HG02840 (cell line): ENCODE results near the gene CSRP1.
"Not testable (repeated sequence)": the region's sequence is repeated elsewhere in the genome, so short reads cannot be mapped to it uniquely, and the experiment has no call there.

Experiments used
- ATAC-seq: cut with Tn5 transposase; IDR thresholded peaks from one replicate; pipeline ENCODE4 v1.9.1; 2021; ENCODE audit warnings: mild to moderate bottlenecking, moderate library complexity, moderate number of reproducible peaks; ENCODE audit not compliant: unreplicated experiment, low FRiP score

The CSRP1 gene

DNA sequence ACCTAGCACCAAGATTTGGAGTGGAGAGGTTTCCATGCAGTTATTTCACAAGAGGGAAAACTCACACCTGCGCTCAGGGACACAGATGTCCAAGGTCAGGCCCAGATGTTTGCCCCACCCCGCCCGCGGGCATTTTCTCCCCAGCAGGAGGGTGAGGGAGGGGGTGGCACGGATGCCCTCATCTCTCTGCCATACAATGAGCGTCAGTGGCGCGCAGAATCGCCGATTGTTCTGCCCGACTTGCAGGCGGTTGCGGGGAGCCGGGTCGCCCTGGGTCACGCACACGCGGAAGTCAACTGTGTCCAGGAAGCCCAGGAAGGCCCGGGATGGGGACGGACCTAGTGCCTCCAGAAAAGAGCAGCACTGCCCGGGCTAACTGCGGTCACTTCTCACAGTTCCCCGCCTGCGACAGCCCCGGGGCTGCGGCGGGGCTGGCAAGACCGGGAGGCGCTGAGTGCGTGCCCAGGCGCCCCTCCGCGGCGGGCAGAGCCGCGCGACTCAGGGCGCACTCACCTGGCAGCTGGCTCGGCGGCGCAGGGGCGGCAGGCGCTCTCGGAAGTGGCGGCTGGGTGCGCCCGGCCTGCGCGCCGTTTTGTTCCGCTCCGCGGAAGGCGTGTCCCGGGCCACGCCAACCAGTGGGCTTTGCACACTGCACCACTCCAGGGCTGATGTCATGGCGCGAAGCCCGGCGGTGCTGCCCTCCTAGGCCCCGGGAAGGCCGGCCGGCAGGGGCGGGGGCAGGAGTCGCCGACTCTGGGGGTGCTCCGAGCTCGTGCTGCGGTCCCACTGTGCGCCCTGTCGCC lies at the start of gene CSRP1:
Gene CSRP1, minus strand, starts transcription at position 567 of the 803 bp plus-strand sequence. CDS start 10,820 bp downstream, outside the sequence.
- peak; percentile 83 for ATAC-seq

DNA sequence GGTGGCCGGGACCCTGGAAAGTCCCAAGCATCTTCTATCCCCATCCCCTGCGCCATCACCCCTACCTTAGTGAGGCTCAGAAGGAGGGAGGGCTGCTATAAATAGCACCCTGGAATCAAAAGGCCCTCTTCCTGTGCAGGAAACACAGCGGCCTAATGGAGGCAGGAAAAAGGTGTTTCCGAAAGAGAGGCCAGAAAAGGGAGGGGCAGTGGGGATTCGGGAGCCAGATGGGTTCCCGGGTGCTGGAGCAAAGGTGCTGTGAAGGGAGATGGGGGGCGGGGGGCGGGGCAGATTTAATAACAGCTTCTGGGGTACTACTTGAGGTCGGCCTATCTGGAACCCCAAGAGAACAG lies 48.6 kb upstream of the CSRP1 start:
- no peak for ATAC-seq

- ATAC-seq: no peak
Observed at GRCh38 chr1:201554789-201555592, 48.1 kb upstream of the CSRP1 start.

DNA sequence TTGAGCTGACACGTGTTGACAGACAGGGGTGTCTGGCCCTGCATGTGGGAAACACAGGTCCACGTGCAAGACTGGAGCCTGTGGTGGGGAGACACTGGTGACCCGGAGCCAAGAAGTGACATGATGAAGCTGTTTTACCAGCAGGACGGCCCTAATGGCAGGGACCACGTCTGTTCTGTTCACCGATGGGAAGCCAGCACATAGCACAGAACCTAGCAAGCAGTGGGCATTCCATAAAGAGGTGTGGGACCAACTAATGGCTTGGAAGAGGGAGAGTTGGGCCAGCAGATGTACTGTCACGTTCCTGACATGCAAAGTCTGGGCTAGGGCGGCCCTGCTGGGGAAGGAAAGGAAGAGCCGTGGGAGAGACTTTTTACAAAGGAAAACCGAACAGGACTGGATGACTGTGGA lies 47.3 kb upstream of the CSRP1 start:
- no peak for ATAC-seq

DNA sequence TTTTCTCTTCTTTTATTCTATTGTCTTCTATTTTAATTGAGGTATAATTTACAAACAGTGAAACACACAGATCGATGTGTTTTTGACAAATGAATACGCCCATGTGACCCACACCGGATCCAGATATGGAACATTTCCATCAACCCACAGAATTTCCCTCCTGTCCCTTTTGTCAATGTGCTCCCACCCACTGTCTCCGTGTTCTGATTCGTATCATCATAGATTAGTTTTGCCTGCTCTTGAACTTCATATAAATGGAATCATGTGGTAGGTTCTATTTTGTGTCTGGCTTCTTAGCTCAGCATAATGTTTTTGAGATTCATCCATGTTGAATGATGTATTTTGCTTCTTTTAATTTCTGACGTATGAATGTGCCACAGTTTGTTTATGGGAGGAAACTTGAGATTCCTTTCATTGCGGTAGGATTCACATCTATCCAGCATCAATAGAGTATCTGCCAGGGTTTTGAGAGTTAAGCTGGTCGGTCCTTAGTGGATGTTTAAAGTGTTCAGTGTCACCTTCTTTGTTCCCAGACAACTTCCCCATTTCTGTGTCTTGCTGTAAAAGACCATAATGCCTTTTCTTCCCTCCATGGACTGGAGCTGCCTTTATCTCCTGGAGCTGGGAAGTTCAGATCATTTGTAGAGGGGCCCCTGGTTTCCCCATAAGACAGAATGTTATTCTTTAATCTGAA lies 46.7 kb upstream of the CSRP1 start:
- no peak for ATAC-seq

- no peak for ATAC-seq
Observed at GRCh38 chr1:201552941-201553351, 46.0 kb upstream of the CSRP1 start.

GRCh38 chr1:201551877-201552731 lies 45.2 kb upstream of the CSRP1 start:
- ATAC-seq: no peak

GRCh38 chr1:201551096-201551495 lies 44.2 kb upstream of the CSRP1 start:
- no peak for ATAC-seq

DNA sequence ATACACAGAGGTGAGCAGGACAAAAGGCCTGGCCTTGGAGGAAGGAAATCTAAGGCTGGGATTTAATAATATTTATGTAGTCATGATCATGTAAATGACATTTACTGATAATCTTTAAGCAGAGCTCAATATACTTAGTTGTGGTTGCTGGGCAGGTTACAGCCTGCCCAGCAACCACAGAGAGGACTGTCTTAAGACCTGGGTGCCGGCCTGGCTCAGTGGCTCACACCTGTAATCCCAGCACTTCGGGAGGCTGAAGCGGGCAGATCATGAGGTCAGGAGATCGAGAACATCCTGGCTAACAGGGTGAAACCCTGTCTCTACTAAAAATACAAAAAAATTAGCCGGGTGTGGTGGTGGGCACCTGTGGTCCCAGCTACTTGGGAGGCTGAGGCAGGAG lies 42.6 kb upstream of the CSRP1 start:
- not testable (repeated sequence) for ATAC-seq

- ATAC-seq: no peak
Observed at GRCh38 chr1:201545851-201546492, 39.0 kb upstream of the CSRP1 start.

DNA sequence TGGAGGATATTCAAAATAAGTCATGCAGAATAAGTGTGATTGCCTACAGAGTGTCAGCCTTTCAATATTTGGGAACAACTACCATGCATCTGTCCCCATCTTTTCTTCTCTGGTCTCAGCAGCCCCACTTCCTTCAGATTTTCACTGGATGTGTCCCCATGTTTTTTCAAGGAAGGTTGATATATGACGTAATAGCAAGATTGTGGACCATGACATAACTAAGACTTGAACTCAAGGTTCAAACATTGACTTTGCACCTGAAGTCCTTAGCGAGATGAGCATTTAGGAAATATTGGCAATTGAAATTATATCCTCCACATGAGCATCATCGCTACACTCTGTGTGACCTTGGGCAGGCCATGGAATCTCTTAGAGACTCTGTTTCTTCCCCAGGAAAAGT lies 37.8 kb upstream of the CSRP1 start:
- ATAC-seq: no peak

GRCh38 chr1:201543871-201544642 lies 37.1 kb upstream of the CSRP1 start:
- no peak for ATAC-seq

DNA sequence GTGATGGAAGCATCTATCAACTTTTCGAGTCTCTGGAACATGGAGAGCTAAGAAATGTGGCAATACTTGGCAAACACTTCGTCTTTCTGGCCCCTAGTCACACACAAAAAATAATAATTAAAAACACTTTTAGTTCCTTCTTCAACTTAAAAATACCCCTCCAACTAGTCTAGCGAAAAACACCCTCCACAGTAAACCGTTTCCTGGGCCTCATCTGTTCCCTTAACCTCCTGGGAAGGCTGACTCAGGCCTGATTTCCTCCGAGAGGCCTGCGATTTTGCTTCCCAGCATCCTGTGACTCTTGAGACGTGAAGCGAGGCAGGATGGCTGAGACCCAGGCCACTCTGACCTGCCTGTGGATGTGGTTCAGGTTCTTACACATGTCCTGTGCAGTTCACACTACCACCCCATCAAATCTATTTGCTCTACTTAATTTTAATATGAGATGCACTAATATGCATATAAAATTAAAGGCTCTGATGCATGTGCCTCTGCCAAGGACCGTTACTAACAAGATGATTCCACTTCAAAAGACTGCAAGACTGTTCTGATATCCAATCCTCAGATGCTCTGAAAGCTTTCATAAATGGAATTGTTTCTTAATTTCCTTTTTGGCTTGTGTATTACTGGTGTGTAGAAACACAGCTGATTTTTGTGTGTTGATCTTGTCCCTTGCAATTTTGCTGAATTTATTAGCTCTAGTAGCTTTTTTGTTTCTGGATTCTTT lies 35.5 kb upstream of the CSRP1 start:
- ATAC-seq: no peak

DNA sequence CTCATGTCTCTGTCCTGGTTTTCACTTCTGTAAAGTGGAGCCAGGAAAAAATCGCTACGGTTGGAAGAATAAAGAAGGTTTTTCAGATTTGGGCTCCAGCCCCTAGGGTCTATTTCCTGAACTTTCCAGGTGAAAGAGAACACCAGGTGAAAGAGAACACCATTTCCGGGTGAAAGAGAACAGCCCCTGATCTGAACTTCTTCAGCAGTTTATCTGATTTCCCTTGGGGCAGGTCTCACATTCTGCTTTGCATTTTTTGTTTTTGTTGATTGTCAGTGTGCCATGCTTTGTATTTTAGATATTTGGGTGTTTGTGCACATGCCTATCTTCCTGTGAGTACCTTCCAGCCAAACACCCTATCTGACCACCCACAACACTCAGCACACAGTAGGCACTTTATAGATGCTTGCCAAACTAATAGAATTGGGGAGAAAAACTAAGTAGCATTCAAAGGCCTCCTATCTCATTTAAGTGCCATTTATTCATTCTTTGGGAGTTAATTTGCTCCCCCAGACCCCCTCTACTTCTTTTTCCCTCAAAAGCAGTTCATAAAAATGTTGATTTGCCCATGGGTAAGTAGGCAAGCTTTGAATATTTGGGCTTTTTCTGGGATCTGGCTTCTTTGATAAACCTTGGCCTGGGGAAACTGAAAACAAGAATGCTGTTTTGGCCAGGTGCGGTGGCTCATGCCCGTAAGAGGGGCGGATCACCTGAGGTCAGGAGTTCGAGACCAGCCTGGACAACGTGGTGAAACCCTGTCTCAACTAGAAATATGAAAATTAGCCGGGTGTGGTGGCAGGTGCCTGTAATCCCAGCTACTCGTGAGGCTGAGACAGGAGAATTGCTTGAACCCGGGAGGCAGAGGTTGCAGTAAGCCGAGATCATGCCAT lies 34.2 kb upstream of the CSRP1 start:
- ATAC-seq: no peak

- no peak for ATAC-seq
Observed at GRCh38 chr1:201539561-201540431, 32.9 kb upstream of the CSRP1 start.
